GM12873 (cell line): Measurements from ENCODE around the gene TTLL10.

Experiments
- TF ChIP-seq, protein P1 (sequence below): IDR thresholded peaks from 2 replicates; pipeline ENCODE4 v1.5.1; 2012; ENCODE audit warnings: low read depth, mild to moderate bottlenecking, moderate library complexity, low read length, control low read depth; ENCODE audit not compliant: insufficient read depth; ENCODE audit errors: missing control alignments

TTLL10 gene

DNA sequence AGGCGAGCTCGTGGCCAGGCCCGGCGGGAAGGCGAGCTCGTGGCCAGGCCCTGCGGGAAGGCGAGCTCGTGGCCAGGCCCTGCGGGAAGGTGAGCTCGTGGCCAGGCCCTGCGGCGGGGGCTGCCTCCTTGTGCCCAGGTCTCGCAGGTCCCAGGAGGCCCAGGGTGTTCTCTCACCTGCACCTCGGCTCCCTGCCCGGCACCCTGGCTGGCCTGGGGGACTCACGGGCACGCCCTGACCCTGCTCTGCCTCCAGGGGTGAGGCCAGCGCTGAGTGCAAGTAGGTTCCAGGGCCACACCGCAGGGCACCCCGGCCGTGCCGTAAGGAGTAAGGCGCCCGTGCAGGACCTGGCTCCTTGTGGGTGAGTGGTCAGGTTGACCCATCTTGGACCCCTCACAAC, 53.7 kb downstream of the TTLL10 start:
- TF ChIP-seq, protein P1, sequence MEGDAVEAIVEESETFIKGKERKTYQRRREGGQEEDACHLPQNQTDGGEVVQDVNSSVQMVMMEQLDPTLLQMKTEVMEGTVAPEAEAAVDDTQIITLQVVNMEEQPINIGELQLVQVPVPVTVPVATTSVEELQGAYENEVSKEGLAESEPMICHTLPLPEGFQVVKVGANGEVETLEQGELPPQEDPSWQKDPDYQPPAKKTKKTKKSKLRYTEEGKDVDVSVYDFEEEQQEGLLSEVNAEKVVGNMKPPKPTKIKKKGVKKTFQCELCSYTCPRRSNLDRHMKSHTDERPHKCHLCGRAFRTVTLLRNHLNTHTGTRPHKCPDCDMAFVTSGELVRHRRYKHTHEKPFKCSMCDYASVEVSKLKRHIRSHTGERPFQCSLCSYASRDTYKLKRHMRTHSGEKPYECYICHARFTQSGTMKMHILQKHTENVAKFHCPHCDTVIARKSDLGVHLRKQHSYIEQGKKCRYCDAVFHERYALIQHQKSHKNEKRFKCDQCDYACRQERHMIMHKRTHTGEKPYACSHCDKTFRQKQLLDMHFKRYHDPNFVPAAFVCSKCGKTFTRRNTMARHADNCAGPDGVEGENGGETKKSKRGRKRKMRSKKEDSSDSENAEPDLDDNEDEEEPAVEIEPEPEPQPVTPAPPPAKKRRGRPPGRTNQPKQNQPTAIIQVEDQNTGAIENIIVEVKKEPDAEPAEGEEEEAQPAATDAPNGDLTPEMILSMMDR: no peak

DNA sequence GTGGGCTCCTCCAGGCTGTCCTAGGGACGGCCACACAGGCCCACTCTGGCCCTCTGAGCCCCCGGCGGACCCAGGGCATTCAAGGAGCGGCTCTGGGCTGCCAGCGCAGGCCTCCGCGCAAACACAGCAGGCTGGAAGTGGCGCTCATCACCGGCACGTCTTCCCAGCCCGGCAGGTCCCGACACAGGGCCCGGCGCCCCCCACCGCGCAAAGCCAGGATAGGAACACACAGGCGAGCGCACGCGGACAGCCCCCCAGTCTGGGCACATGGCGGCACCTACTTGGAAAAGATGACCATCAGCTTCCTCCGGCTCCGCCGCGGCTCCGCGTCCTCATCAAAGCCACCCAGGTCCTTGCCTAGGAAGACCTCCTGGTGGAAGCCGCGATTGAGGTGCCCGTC, 54.5 kb downstream of the TTLL10 start:
- TF ChIP-seq, protein P1: no peak

DNA sequence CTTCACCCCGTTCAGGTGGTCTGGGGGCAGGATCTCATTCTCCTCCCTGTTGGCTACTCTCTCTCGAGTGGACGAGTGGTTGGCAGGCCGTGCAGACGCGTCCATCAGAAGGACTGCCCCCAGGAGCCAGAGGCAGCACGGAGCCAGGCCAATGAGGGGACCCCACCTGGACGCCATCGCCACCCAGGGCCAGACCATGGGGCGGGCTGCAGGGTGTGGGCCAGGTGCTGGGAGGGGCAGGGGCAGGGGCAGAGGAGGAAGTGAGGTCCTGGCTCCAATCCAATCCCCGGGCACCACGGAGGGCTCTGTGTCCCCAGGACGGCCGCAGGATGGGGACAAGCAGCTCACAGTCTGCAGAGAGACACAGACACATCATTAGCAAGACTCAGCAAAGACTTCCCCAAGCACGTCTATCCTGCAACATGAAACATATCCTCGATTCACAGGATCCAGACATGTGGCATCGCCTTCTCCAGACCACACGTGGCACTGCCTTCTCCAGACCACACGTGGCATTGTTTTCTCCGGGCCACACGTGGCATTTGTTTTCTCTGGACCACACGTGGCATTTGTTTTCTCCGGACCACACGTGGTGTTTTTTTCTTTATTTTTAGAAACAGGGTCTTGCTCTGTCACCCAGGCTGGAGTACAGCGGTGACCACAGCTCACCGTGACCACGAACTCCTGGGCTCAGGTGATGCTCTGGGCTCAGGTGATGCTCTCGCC, 55.1 kb downstream of the TTLL10 start:
- TF ChIP-seq, protein P1: no peak

DNA sequence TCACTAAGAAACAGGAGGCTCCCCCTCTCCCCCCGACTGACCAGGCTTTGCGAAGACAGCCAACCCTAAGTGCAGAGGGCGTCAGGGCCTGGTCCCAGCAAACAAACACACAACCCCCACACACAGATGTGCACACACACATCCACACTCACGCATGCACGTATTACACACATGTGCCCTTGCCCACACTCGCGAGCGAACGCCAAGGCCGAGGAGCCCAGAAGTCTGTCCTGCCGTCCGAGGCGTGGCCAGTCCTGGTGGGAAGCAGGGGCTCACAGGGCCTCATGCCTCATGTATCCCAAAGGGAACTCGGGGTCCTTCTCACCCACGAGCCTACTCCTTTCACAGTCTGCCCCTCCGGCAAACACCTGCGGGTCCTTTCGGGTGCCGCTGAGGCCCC, 56.1 kb downstream of the TTLL10 start:
- TF ChIP-seq, protein P1: no peak

GRCh38 chr1:1230656-1231399, 57.1 kb downstream of the TTLL10 start:
- TF ChIP-seq, protein P1: peak; percentile 18

GRCh38 chr1:1231400-1232207, 57.9 kb downstream of the TTLL10 start, which contains the start of gene SDF4:
TSS of gene SDF4 (minus strand) at chr1:1232001. CDS start at chr1:1228772, 3,229 bp downstream.
- TF ChIP-seq, protein P1: no peak
